Measurements from ENCODE around the gene GPC1. TPM values are rescaled to one million over a fixed set of nuclear protein-coding genes. Genes with fewer than 3 reads are reported as not detected.

The GPC1 gene
- total and polyA plus RNA-seq, 2 donors (not counting 1 experiment from before 2014, with no cell fraction given), result 1.2 to 3.3 TPM

- Mint-ChIP-seq H3K4me3 (no peak overlapping the region), H3K4me1 (no peaks in the 10 kb centered on the region), H3K9me3 (ENCODE audit: insufficient read depth) (no peaks in the 10 kb centered on the region), H3K27ac (no peak overlapping the region), H3K27me3 (no peaks in the 10 kb centered on the region)
- 99% methylated on average over 24 of the region's 24 CpGs for WGBS (ENCODE audit: insufficient coverage)
- Histone ChIP-seq H3K4me1 (ENCODE audit: control insufficient read depth in 2 of 2, insufficient read depth in 2 of 2, low read length in 2 of 2) (peaks cover 0 to 6% of the 10 kb centered on the region in 2 donors), H2AFZ (ENCODE audit: insufficient read depth, low read depth, low read length, poor library complexity, severe bottlenecking) (no peak overlapping the region), H3K9me3 (ENCODE audit: control extremely low read depth in 1 of 3, control insufficient read depth in 2 of 3, insufficient read depth in 1 of 3, low read length in 2 of 3) (peaks cover 0 to 2% (median 0%) of the 10 kb centered on the region in 3 donors), H3K9ac (ENCODE audit: low read length) (no peak overlapping the region), H3K4me3 (ENCODE audit: control extremely low read depth in 1 of 5, extremely low read depth in 1 of 5, insufficient read depth in 1 of 5, low read depth in 2 of 5, low read length in 4 of 5) (no peak overlapping the region), H3K4me2 (replicated peaks; ENCODE audit: low read depth, low read length, poor library complexity, severe bottlenecking) (no peak overlapping the region), H4K20me1 (ENCODE audit: control insufficient read depth, insufficient read depth, low read length, poor library complexity, severe bottlenecking) (no peaks in the 10 kb centered on the region), H3K79me2 (ENCODE audit: control insufficient read depth, insufficient read depth, low read length) (no peaks in the 10 kb centered on the region), H3K27ac (ENCODE audit: low read length in 2 of 2) (no peak overlapping the region), H3K27me3 (replicated peaks in 1 of 4; ENCODE audit: control extremely low read depth in 1 of 4, control insufficient read depth in 3 of 4, insufficient read depth in 4 of 4, low read length in 3 of 4) (no peaks in the 10 kb centered on the region), H3K36me3 (replicated peaks in 1 of 2; ENCODE audit: control extremely low read depth in 1 of 2, control insufficient read depth in 1 of 2, extremely low read depth in 1 of 2, insufficient read depth in 2 of 2, low read length in 1 of 2) (peaks cover 0 to 18% of the 10 kb centered on the region in 2 experiments)
- ChIA-PET CTCF (no interaction called here), POLR2A (no interaction called here)
- TF ChIP-seq EZH2 (IDR thresholded peaks at IDR 0.05; ENCODE audit: borderline replicate concordance, insufficient read depth, low read depth, low read length, poor library complexity, severe bottlenecking) (no peak), CTCF (IDR thresholded peaks at IDR 0.05) (no peak)
- no peak for DNase-seq
- intact Hi-C loops (cut with micrococcal nuclease), result no loop called here
- ATAC-seq (ENCODE audit: low read depth), result no peak
Measured at GRCh38 chr2:240500561-240501423, 65.3 kb downstream of the GPC1 start.

- ChIA-PET CTCF (no interaction called here), POLR2A (no interaction called here)
- no peaks in the 10 kb centered on the region for H4K20me1 ChIP-seq (ENCODE audit: control insufficient read depth, insufficient read depth, low read length, poor library complexity, severe bottlenecking)
- Mint-ChIP-seq H3K27me3 (no peaks in the 10 kb centered on the region), H3K9me3 (ENCODE audit: insufficient read depth) (no peaks in the 10 kb centered on the region), H3K4me1 (no peaks in the 10 kb centered on the region), H3K27ac (no peak overlapping the region), H3K4me3 (no peak overlapping the region)
- no peak overlapping the region for H3K4me3 ChIP-seq (ENCODE audit: control extremely low read depth in 1 of 5, extremely low read depth in 1 of 5, insufficient read depth in 1 of 5, low read depth in 2 of 5, low read length in 4 of 5)
- WGBS (ENCODE audit: insufficient coverage), result 93% methylated on average over 11 of the region's 13 CpGs
- peaks cover 0 to 2% (median 0%) of the 10 kb centered on the region in 3 donors for H3K9me3 ChIP-seq (ENCODE audit: control extremely low read depth in 1 of 3, control insufficient read depth in 2 of 3, insufficient read depth in 1 of 3, low read length in 2 of 3)
- ATAC-seq (ENCODE audit: low read depth) (no peak), DNase-seq (no peak)
- no peak overlapping the region for H3K4me2 ChIP-seq (replicated peaks; ENCODE audit: low read depth, low read length, poor library complexity, severe bottlenecking)
- H3K36me3 ChIP-seq (replicated peaks in 1 of 2; ENCODE audit: control extremely low read depth in 1 of 2, control insufficient read depth in 1 of 2, extremely low read depth in 1 of 2, insufficient read depth in 2 of 2, low read length in 1 of 2), result peaks cover 0 to 16% of the 10 kb centered on the region in 2 experiments
- no peak overlapping the region for H2AFZ ChIP-seq (ENCODE audit: insufficient read depth, low read depth, low read length, poor library complexity, severe bottlenecking)
- no peaks in the 10 kb centered on the region for H3K27me3 ChIP-seq (replicated peaks in 1 of 4; ENCODE audit: control extremely low read depth in 1 of 4, control insufficient read depth in 3 of 4, insufficient read depth in 4 of 4, low read length in 3 of 4)
- intact Hi-C loops (cut with micrococcal nuclease), result no loop called here
- no peak overlapping the region for H3K27ac ChIP-seq (ENCODE audit: low read length in 2 of 2)
- no peak overlapping the region for H3K9ac ChIP-seq (ENCODE audit: low read length)
- H3K79me2 ChIP-seq (ENCODE audit: control insufficient read depth, insufficient read depth, low read length), result no peaks in the 10 kb centered on the region
- TF ChIP-seq CTCF (IDR thresholded peaks at IDR 0.05), result no peak
- no peak for TF ChIP-seq EZH2 (IDR thresholded peaks at IDR 0.05; ENCODE audit: borderline replicate concordance, insufficient read depth, low read depth, low read length, poor library complexity, severe bottlenecking)
- H3K4me1 ChIP-seq (ENCODE audit: control insufficient read depth in 2 of 2, insufficient read depth in 2 of 2, low read length in 2 of 2), result peaks cover 0 to 6% of the 10 kb centered on the region in 2 donors
Measured at GRCh38 chr2:240501531-240501991, 66.1 kb downstream of the GPC1 start.
